ENCODE data around the gene PKNOX2. TPM values are rescaled to one million over a fixed set of nuclear protein-coding genes. Genes with fewer than 3 reads are reported as not detected.

PKNOX2 gene
- total RNA-seq, 3 donors from 2014 or later (not counting 1 experiment from before 2014, with no cell fraction given) = not detected

DNA sequence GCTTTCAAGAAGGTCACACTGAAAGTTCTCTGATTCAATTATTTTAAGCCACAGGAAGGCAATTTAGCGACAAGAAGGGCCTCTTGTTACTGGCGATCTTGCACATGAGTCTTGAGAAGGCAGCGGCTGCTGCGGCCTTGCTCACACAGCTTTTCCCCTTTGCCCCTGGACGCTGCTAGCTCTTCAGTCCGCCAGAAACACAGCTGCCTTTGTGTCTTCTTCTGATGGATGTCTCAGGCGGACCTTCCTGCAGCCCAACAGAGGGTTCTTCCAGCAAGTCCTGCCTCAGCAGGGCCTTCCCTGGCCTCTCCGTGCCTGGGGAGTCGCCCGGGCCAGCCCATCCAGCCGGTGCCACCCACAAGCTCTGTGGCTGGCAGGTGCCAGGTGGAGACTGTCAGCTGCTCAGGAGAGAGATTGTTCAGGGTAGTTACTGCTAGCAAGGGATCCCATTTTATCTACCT, 59.4 kb downstream of the PKNOX2 start:
- Mint-ChIP-seq H3K9me3 (no peaks in the 10 kb centered on the region), H3K27me3 (ENCODE audit: low read depth in 2 of 2) (peaks cover 6 to 33% of the 10 kb centered on the region in 2 donors), H3K4me1 (no peaks in the 10 kb centered on the region), H3K36me3 (no peaks in the 10 kb centered on the region), H3K27ac (no peak overlapping the region), H3K4me3 (no peak overlapping the region)
- Histone ChIP-seq H3K27me3 (ENCODE audit: control insufficient read depth, insufficient read depth, low read length) (no peaks in the 10 kb centered on the region), H3K9me3 (ENCODE audit: control insufficient read depth, insufficient read depth, low read length) (no peaks in the 10 kb centered on the region), H3K27ac (ENCODE audit: low read length) (no peak overlapping the region), H3K4me3 (ENCODE audit: low read length) (no peak overlapping the region), H3K36me3 (ENCODE audit: control insufficient read depth, insufficient read depth, low read length) (no peaks in the 10 kb centered on the region), H3K4me1 (ENCODE audit: control insufficient read depth, insufficient read depth, low read length) (no peaks in the 10 kb centered on the region)
- TF ChIP-seq, protein P1, sequence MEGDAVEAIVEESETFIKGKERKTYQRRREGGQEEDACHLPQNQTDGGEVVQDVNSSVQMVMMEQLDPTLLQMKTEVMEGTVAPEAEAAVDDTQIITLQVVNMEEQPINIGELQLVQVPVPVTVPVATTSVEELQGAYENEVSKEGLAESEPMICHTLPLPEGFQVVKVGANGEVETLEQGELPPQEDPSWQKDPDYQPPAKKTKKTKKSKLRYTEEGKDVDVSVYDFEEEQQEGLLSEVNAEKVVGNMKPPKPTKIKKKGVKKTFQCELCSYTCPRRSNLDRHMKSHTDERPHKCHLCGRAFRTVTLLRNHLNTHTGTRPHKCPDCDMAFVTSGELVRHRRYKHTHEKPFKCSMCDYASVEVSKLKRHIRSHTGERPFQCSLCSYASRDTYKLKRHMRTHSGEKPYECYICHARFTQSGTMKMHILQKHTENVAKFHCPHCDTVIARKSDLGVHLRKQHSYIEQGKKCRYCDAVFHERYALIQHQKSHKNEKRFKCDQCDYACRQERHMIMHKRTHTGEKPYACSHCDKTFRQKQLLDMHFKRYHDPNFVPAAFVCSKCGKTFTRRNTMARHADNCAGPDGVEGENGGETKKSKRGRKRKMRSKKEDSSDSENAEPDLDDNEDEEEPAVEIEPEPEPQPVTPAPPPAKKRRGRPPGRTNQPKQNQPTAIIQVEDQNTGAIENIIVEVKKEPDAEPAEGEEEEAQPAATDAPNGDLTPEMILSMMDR (IDR thresholded peaks at IDR 0.05) = no peak
- DNase-seq (no peak), ATAC-seq (no peak)
- intact Hi-C loops (cut with micrococcal nuclease) = no loop called here
- 92% methylated on average over 11 of the region's 11 CpGs for WGBS (ENCODE audit: insufficient coverage)

DNA sequence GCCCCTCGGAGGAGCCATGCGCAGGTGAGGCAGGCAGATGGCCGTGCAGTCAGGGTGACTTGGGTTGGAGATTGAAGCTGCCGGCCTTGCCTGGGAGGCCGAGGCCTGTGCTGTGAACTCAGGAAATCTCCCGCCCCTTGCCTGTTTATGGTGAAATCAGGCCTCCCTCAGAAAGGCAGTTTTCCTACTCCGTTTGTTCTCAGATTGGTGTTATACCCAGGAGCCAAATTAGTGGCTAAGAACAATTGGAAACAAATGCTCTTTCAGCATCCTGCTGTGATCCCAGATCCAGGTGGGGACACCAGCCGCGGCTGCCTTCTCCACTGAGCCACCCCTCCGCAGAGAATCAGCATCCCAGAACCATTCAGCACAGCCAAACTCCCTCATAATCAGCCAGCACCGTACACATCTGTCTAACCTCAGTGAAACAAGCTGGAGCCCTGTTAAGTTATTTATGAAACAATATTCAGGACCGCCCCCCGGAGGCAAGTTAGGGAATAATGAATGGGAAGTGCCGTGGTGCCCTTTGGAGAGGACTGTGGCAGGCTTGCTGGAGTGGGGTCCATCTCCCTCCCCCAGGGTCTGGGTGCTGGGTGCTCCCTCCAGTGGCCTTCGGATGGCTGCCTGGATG, 60.0 kb downstream of the PKNOX2 start:
- Mint-ChIP-seq H3K36me3 (no peaks in the 10 kb centered on the region), H3K4me3 (no peak overlapping the region), H3K4me1 (no peaks in the 10 kb centered on the region), H3K9me3 (no peaks in the 10 kb centered on the region), H3K27me3 (ENCODE audit: low read depth in 2 of 2) (peaks cover 6 to 36% of the 10 kb centered on the region in 2 donors), H3K27ac (no peak overlapping the region)
- Histone ChIP-seq H3K4me1 (ENCODE audit: control insufficient read depth, insufficient read depth, low read length) (no peaks in the 10 kb centered on the region), H3K9me3 (ENCODE audit: control insufficient read depth, insufficient read depth, low read length) (no peaks in the 10 kb centered on the region), H3K4me3 (ENCODE audit: low read length) (no peak overlapping the region), H3K36me3 (ENCODE audit: control insufficient read depth, insufficient read depth, low read length) (no peaks in the 10 kb centered on the region), H3K27ac (ENCODE audit: low read length) (no peak overlapping the region), H3K27me3 (ENCODE audit: control insufficient read depth, insufficient read depth, low read length) (no peaks in the 10 kb centered on the region)
- DNase-seq (no peak), ATAC-seq (no peak)
- intact Hi-C loops (cut with micrococcal nuclease) = no loop called here
- TF ChIP-seq, protein P1 (IDR thresholded peaks at IDR 0.05) = no peak
- 90% methylated on average over 14 of the region's 15 CpGs for WGBS (ENCODE audit: insufficient coverage)

DNA sequence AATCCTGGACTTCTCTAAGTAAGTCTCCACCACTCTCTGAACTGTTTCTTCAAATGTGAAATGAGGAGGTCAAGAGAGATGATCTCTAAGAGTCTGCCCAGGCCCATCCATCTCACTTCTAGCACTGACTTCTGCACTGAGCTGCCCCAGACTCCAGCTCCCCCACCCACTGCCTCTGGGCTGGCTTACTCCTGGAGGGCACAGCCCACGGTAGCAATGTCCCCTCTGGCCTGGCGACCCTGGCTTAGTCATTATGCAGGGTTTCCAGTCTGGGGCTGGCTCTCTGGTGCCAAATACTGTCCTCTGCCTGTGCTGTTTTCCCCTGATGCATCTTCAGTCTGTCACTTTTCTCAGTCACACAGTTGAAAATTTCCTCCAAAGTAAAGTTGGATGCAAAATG, 60.9 kb downstream of the PKNOX2 start:
- no peak overlapping the region for H3K4me3 Mint-ChIP-seq
- WGBS (ENCODE audit: insufficient coverage) = 84% methylated on average over 2 of the region's 2 CpGs
- H3K27me3 Mint-ChIP-seq (ENCODE audit: low read depth in 2 of 2) = peaks cover 6 to 29% of the 10 kb centered on the region in 2 donors

More for the DNA sequence above, 60.9 kb downstream of the PKNOX2 start:
- no peaks in the 10 kb centered on the region for H3K4me1 Mint-ChIP-seq
- no peaks in the 10 kb centered on the region for H3K9me3 ChIP-seq (ENCODE audit: control insufficient read depth, insufficient read depth, low read length)
- DNase-seq (no peak), ATAC-seq (no peak)
- H3K27ac ChIP-seq (ENCODE audit: low read length) = no peak overlapping the region
- no peaks in the 10 kb centered on the region for H3K27me3 ChIP-seq (ENCODE audit: control insufficient read depth, insufficient read depth, low read length)
- no peak overlapping the region for H3K4me3 ChIP-seq (ENCODE audit: low read length)
- H3K9me3 Mint-ChIP-seq = no peaks in the 10 kb centered on the region
- TF ChIP-seq, protein P1 (IDR thresholded peaks at IDR 0.05) = no peak
- intact Hi-C loops (cut with micrococcal nuclease) = no loop called here
- H3K36me3 Mint-ChIP-seq = no peaks in the 10 kb centered on the region
- no peaks in the 10 kb centered on the region for H3K36me3 ChIP-seq (ENCODE audit: control insufficient read depth, insufficient read depth, low read length)
- no peak overlapping the region for H3K27ac Mint-ChIP-seq
- H3K4me1 ChIP-seq (ENCODE audit: control insufficient read depth, insufficient read depth, low read length) = no peaks in the 10 kb centered on the region

Measured in natural killer cell (primary cell).